HG03575 (cell line): Measurements from ENCODE around the gene PIK3R6.

Experiments used
- ATAC-seq: cut with Tn5 transposase; IDR thresholded peaks from one replicate; pipeline ENCODE4 v1.9.1; 2021; ENCODE audit not compliant: unreplicated experiment, insufficient number of reproducible peaks, low FRiP score; ENCODE audit errors: extremely low read depth

The PIK3R6 gene, protein sequence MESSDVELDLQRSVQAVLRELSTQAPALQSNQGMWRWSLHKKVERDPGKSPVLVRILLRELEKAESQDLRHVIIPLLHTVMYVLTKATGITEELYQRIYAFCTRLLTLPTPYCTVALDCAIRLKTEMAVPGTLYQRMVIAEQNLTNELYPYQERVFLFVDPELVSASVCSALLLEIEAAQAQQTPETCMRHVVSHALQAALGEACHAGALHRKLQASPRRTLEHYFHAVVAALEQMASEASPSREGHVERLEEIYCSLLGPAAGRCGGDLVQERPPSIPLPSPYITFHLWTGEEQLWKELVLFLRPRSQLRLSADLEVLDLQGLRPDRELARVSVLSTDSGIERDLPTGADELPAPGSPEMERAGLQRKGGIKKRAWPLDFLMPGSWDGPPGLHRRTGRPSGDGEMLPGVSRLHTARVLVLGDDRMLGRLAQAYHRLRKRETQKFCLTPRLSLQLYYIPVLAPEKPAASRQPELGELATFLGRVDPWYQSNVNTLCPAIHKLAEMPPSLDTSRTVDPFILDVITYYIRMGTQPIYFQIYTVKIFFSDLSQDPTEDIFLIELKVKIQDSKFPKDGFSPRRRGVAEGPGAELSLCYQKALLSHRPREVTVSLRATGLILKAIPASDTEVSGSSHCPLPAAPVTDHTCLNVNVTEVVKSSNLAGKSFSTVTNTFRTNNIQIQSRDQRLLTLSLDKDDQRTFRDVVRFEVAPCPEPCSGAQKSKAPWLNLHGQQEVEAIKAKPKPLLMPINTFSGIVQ

DNA sequence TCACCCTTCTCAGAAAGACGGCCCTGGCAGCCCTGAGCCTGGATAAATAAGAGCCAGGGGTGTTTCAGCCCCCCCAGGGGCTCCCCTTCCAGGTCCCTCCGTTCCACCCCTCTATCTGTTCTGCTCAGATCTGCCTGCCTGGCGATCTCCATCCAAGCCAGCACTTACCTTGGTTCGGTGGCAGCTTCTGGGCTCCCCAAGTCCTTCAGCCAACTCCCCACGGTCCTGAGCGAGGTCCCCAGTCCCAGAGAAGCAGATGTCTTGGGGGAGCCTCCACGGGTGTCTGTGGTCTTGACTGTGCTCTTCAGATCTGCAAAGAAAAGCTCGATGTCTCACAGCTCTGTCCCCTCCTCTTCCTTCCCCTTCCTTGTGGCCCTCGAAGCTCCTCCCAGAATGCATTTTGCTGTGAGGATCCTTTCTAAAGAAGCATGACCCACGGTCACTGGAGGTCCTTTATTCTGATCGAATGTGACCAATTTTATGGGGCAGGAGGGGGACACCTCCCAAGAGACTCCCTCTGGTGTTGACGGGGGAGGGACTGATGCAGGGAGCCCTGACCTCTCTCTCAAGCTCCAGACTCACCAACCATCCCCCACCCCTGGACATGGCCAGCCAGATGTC, at the start of gene PIK3R6:
Gene PIK3R6 (minus strand): TSS at position 314 of the 621 bp plus-strand sequence. CDS start 17,880 bp downstream, outside the sequence.
- no peak for ATAC-seq

DNA sequence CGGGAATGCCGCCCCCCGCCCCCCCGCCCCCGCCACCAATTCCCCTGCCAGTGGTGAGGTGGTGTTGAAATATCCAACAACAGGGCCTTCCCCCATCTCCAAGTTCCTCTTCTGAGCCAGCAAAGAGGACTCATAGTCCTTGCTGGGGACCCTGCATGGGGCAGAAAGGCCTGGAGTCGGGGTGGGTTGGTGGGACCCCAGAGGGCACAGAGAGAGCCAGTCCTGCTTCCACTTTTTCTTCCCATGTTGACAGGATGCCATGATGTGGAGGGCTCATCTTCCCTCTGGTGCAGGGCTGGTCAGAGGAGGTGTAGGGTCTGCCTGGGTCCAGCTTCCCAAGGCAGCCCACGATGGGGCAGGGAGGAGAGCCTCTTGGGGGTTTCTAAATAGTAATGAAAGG, 49.0 kb upstream of the PIK3R6 start:
- no peak for ATAC-seq

DNA sequence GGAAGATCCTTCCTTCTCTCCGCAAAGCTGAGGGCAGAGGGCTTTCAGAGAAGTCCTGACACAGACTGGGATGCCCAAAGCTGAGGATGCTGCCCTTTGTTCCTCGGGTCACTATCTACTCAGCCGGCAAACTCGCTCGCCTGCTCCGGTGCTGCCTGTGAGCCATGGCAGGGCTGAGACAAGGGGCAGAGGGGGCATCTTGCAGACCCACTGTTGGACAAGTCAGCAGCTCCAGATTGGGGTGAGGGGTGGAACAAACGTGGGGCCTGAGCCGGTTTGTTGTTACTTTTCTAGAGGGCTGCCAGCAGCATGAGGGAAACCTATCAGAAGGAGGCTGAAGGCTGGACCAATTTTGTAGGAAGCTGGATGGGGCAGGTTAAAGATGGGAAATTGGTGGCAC, 47.1 kb upstream of the PIK3R6 start:
- no peak for ATAC-seq

DNA sequence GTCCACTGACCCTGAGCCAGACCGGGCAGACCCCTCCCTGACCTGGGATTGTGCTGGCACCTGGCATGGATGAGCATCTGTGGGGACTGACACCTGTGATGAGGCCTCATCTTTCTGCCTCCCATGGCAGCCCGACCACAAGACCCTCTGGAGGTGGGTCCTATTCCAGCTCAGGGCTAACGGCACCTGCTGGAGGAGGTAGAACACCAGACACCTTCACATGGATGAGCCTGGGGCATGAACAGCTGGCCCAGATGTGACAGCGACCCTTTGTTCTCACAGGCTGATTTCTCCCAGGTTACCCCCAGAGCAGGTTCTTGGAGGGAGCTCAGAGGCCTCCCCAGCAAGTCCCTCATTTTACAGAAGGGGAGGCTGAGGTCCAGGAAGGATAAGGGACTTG, 46.4 kb upstream of the PIK3R6 start:
- no peak for ATAC-seq

DNA sequence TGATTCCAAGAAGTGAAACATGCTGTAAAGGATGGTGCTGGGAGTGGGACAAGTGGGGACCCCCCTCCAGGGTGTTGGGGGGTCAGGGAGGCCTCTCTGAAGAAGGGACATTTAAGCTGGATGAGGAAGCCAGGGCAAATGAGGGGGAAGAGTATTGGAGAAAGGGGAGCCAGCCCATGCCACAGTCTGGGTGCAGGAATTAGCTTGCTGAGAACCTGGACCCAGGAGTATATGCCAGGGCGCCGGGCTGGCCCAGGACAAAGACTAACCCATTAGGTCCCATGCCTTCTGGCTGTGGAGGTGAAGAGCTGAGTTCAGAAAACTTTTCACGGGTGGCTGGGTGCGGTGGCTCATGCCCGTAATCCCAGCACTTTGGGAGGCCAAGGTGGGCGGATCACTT, 45.6 kb upstream of the PIK3R6 start:
- ATAC-seq = no peak

DNA sequence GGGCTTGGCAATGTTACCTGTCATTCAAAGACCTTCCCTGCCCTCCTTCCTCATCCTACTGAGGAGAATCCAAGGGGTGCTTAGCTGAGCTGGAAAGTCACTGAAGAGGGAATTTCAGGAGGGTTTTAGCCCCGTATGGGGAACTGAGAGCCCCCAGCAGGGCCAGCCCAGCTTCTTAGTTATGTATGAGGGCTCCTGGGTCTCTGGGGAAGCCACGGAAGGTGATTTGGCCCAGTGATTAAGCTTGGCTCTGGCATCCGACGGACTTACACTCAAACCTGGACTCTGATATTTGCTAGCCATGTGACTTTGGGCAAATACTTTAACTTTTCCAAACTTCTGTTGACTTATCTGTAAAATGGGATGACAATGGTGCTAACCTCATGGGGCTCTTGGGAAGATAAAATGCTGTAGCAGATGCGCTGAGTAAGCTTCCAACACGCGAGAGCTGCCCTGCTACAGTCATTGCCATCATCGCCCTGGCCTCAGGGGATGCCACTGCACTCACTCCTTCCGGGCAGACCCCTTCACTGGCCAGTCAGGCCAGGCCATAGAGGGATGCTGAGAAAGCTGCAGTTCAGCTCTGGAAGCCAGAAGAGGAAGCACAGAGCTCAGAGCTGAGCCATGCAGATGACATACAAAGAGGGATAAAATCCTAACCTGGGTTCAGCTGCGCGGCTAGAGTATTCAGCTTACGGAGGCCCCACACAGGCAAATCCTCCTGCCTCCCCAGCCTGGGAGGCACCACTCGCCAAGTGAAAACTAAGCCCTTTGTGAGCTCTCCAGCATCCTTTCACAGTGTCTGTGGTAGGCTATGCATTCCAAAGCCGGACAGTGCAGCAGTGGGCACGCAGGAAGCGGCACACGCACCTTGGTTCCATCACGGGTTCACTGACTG, 44.9 kb upstream of the PIK3R6 start:
- ATAC-seq = no peak

DNA sequence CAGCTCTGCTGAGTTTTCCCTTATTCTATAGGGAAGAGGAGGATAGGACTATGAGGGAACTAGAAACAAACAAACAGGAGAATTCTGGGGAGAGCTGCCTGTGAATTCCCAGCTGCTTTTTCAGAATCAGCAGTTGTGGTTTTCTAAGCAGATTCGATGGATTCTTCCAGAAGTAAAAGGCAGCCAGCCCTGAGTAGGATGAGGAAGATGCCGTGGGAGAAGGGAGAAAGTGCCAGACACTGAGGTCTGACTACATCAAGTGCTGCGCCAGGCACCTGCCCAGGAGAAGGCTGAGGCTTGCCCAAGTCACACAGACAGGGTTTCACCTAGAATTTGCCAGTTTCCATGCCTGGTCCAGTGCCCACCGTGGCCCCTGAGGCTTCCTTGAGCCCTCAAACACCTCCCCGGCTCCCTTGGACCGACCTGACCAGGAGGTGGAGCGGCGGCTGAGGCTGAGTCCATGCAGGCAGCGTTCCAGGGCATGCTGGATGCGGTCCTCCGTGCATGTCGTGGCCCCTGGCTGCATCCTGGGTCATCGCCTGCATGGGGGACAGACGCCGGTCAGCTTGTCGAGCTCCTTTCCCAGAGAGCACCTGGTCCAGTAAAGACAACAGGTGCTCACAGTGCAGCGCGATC, 43.6 kb upstream of the PIK3R6 start:
- ATAC-seq = no peak

DNA sequence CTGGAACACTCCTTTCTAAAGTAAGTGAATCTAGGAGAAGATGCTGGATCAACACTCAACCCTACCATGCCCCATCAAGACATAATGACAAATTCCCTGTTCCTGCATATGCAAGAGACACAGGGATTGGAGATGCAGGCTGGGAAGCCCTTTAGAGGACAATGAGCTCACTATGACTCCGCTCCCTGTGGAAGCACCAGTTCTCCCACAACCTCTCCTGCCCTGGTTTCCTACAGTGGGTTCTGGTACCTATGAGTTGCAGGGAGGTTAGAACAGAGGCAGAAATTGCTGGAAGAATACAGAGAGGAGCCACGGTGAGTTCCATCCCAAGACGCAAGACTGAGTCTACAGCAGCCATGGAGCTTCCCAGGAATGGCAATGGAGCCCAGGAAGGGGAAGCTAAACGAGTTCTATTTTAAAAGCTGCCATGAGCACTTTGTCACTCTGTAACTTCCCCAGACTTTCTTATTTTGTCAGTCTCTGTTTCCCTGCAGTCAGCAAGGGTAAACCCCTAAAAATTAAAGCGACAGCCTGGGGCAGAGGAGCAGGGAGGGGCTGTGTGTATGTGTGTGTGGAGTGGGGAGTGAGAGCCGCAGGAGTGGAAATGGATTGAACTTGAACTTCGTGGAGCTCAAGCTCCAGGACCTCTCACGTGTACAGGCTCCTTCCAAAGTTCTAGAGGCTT, 42.3 kb upstream of the PIK3R6 start:
- ATAC-seq = no peak

DNA sequence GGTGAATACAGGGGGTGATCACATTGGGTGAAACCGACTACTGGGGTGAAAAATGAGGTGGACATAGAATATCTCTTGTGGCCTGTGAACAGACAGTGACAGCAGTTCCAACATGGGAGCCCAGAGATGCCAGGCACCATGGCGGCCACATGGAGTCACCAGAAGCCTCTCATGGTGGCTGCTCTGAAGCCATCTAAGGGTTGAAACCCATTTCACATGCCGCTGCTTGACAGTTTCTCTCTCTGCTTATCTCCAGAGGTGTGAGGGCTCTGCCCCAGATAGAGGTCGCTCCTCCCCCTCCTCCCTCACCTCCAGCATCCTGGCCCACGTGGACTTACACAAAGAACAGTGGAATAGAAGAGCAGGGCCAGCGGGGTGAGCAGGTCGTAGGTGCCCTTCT, 37.9 kb upstream of the PIK3R6 start:
- ATAC-seq = no peak

DNA sequence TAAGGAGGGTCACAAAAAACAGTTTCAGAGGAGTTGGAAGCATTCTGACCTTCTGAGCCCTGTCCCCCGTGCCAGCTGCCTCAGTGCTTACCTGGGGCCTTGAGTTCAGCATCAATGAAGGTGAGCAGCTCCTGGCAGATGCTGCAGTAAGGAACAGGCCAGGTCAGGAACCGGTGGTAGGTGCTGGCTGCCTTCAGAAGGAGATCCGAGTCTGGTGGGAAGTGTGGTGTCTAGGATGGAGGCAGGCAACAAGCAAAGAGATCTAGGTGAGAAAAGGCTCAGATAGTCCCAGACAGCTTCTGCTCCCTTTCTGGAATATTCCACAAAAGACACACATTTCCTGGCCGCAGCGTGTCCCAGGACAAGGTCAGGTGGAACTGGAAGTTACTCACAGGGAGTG, 37.2 kb upstream of the PIK3R6 start:
- no peak for ATAC-seq

DNA sequence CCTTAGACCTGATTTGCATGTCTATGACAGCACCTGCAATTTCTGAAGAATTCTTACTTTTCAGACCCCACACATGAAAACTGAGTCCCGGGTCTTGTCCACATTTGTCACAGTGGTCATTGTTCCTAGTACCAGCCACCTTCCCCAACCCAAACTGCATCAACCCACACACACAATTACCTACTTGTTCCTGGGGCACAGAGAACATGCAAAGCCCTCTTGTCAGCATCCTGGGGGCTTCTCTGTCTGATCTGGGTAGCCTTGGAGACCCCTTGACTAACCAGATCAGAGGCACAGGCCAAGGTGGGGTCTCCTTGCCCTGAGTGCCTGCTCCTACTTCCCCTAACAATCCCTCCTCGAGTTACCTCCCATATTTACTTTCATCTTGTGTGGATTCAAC, 36.7 kb upstream of the PIK3R6 start:
- ATAC-seq = no peak

DNA sequence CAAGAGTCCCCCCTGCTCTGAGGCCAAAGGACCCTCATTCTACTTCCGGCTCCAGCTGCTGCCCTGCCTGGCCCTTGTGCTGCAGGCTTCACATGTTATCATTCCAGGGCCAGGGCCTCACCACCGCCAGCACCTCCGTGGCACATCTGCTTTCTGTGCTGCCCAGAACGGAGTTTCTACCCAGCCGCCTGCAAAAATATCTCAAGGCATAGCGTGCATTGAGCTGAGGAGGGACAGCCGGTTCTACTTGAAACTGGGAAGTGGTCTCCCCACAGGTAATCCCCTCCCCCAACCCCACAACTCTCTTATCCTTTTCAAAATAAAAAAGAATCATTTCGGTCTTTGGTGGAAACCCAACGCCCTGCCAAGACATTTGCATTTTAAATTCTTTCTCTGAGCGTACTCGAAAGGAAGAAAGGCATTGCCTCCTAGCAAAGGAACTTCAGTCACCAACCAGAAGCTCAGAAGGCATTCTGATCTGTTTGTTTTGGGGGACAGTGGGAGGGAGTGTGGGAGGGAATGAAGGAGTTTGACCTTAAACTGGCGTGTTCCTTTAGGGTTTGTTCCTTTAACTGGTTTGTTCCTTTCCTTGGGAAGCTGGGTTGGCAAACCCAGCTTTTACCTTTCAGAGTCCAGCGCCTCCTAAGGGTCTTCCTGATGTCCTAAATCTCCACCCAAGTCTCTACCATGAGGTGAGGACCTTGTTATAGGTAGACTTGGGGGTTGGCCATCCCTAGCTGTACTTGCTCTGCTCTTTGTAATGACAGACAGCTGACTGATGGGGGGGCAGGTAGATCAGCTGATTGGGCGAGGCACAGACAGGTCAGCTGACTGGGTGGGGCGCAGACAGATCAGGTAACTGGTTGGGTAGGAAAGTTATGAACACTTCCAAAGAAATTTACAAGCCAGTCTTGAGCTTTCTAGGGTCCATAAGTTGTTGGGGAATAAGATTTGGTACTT, 33.4 kb upstream of the PIK3R6 start:
- no peak for ATAC-seq

DNA sequence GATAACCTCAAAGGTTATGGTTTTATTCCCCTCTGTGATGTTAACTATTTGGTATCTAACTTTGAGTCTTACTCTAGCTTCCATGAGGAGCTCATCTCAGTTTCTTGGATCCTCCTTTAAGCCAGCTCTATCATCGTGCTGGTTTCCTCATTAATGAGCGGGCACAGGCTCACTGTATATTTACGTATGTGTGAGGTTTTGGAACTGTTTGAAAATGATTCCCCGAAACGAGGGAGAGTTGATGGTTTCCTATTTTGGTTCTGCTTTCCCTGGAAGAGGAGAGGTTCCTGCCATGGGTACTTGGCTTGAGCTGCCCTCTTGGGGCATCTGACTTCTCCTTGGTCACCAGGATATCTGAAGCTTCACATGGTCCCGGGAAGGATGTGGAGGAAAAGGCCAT, 32.7 kb upstream of the PIK3R6 start:
- no peak for ATAC-seq

DNA sequence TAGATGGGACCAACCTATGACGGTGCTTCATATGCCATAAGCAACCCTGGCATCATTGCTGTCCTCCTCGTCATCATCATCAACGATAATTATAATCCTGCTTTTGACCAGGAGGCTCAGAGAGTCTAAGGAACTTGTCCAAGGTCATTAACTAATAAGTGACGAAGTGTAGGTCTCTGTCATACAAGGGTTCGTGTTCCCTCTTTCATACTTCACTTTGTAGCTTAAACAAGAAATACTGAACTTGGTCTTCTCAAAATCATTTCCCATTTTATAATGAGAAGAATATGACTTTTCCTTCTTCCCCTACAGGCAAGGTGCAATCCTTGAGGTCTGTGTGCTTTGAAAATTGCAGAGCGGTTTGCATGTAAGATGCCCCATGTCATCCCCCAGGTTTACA, 31.2 kb upstream of the PIK3R6 start:
- no peak for ATAC-seq

DNA sequence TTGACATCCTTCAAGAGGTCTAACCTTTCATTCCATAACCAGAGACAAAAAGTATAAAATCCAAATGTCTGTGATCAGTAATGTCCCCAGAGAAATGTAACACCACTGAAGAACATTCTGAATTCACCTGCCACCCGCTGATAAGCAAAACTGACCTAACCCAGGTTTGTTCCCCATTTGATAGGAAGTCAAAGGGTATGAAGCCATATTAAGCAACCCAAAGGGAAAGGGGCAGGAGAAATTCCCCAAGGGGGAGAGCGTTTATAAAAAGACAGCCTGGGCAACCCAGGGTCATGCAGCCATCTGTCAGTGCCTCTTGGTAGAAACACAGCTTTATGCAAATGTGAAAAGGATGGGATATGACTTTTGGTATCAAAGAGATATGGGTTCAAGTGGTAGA, 30.7 kb upstream of the PIK3R6 start:
- ATAC-seq = no peak

DNA sequence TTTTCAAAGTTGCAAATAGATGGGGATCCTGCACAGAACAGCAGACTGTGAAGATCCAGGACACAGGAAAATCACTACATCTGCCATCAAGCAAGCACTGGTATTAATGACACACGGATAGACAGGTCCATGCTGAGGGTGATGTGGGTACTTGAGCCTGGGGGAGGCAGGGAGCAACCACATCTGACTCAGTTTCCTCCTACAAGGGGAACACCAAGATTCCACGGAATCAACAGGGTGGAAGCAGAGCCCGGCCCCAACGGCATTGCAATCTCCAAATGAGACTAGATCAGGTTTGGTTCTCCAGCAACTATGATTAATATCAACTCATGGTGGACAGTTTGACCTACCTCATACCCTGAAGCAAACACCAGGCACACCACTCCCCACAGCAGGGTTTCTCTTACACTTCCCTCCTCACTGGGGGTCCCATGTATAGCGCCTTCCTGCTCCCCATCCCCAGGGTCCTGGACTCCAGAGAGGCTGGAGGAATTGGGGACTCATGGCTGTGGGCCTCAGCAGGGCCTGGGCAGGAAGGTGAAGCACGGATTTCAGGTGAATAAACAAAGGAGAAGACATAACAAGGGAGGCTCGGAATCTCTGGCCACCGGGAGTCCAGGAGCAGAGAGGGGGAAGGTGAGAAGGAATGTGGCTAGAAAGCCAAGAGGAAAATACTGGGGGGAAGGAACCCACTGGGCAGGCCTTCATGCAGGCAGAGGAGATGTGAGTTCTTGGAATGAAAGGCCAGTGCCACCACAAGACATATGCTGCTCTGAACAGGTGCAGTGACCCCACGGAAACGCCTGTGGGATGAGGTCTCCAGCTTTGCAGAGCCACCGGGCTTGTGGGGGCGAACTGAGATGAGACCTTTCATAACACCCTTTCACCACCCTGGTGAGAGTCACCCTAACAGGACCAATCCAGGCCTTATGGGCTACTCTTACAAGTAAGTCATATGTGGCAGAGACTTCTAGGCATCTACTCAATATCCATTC, 29.5 kb upstream of the PIK3R6 start:
- ATAC-seq = no peak
